ENCODE measurements around the gene PLCB2. TPM values are rescaled to one million over a fixed set of nuclear protein-coding genes. Genes with fewer than 3 reads are reported as not detected.

PLCB2 gene
- total RNA-seq, 1 donor = 0.27 TPM

DNA sequence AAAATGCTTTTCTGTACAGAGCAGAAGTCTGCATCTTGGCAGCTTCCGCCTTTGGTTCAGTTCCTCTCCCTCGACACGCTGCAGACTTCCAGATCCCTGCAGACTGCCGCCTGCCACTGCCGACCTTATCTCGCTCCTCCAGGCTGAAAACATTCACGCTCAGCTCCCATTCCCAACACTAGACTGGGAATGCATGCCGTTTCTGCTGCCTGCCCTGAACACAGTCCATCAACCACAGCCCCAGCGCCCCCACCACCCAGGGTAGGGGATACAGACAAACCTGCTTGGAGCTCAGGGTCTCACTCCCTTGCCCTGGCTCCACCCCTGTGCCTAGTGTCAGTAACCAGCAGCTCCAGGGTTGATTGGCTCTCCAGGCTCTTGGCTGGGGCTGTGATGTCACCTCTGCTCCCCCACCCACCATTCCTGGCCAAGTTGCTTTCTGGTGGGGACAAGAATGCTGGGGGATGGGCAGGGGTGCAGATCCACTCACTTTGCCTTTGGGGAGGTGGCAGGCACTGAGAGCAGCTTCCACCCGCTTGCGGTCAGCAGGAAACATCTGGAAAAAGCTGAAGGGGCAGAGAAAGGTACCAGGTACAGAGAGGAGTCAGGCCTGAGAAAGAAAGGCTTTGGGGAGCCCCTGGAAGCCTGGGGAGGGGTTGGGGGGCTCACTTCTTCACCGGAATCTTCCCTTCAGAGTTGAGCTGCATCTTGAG, 6.1 kb downstream of the PLCB2 start:
- TF ChIP-seq, protein P1, sequence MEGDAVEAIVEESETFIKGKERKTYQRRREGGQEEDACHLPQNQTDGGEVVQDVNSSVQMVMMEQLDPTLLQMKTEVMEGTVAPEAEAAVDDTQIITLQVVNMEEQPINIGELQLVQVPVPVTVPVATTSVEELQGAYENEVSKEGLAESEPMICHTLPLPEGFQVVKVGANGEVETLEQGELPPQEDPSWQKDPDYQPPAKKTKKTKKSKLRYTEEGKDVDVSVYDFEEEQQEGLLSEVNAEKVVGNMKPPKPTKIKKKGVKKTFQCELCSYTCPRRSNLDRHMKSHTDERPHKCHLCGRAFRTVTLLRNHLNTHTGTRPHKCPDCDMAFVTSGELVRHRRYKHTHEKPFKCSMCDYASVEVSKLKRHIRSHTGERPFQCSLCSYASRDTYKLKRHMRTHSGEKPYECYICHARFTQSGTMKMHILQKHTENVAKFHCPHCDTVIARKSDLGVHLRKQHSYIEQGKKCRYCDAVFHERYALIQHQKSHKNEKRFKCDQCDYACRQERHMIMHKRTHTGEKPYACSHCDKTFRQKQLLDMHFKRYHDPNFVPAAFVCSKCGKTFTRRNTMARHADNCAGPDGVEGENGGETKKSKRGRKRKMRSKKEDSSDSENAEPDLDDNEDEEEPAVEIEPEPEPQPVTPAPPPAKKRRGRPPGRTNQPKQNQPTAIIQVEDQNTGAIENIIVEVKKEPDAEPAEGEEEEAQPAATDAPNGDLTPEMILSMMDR (IDR thresholded peaks at IDR 0.05; ENCODE audit: insufficient read depth, low read length) = no peak

DNA sequence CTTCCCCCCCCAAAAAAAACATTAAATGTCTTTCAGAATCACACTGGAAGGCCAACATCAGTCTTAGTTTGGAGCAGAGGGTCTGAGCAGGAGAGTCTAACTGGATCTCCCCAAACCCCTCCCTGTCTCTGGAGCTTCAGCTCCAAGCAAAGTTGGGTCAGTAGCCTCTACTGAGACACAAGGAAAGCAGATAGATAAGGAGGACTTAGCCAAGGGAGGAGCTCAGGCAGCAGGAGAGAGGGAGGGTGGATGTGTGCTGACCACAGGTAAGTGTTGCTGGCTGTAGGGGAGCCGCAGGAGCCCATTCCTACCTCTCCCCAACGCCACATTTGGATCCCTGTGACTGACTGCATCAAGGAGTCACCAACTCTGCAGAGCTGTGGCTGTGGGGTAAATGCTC, 7.0 kb downstream of the PLCB2 start:
- no peak for DNase-seq (ENCODE audit: low read depth)
- TF ChIP-seq, protein P1 (IDR thresholded peaks at IDR 0.05; ENCODE audit: insufficient read depth, low read length) = no peak
- no peak overlapping the region for H3K4me3 ChIP-seq (ENCODE audit: low read depth, low read length)

More for the DNA sequence above, 6.1 kb downstream of the PLCB2 start:
- DNase-seq (ENCODE audit: low read depth) = peak; percentile 24
- H3K4me3 ChIP-seq (ENCODE audit: low read depth, low read length) = no peak overlapping the region

DNA sequence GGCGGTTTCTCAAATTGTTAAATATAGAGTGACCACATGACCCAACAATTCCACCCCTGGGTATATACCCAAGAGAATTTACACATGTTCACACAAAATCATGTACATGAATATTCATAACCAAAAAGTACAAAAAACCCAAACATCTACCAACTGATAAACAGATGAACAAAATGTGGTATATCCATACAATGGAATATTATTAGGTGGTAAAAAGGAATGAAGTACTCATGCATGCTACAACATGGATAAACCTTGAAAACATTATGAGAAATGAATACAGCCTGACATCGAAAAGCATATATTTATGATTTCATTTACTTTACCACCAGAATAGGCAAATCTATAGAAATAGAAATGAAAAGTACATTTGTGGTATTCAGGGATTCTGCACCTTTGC, 7.4 kb downstream of the PLCB2 start:
- H3K4me3 ChIP-seq (ENCODE audit: low read depth, low read length) = no peak overlapping the region
- DNase-seq (ENCODE audit: low read depth) = no peak
- TF ChIP-seq, protein P1 (IDR thresholded peaks at IDR 0.05; ENCODE audit: insufficient read depth, low read length) = no peak

DNA sequence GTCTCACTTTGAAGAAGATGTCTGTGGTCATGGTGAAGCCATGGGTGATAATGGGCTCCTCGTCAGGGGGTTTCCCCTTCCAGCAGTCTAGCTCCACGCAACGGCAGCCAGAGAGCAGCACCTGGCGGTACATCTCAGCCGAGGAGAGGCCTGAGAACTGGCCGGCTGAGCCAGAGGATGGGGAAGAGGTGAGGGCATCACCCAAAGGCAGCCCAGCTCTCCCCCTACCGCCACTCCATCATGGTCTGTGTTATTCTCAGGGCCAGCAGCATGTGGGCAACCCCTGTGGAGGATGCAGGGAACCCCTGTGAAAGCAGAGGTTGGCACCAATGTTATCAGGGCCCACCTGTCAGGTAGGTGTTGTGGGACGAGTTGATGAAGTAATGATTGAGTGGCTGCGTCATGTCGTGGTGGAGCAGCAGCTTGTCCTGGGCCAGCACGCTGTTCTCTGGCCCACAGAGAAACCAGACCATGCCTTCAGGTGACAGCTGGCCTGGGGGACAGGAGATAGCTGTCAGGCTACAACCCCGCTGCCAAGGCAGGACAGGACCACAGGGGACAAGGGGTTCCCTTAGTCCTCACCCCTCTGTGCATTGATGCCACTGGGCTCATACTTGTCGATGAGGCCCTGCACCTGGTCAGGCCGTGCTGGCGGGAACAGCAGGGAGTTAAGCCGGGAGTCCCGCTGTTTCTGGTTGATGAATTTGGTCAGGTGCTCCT, 9.4 kb downstream of the PLCB2 start:
- TF ChIP-seq, protein P1 (IDR thresholded peaks at IDR 0.05; ENCODE audit: insufficient read depth, low read length) = no peak
- no peak overlapping the region for H3K4me3 ChIP-seq (ENCODE audit: low read depth, low read length)
- no peak for DNase-seq (ENCODE audit: low read depth)

DNA sequence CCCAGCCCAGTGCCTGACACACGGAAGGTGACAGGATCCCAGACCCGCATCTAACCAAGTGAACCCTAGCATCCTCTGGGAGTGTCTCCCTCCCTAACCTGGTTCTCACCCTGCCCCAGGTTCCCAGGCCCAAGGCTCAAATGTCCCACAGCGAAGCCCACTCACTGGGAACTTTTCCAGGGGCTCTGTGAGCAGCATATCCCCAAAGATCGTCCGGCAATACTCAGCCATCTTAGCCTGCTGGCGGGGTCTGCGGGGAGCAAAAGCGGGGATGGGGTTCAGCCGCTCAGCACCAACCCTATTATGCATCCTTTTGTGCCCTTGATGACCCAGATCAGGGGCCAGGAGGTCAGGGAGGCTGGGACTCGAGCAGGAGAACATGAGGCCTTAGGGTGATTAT, 10.4 kb downstream of the PLCB2 start:
- H3K4me3 ChIP-seq (ENCODE audit: low read depth, low read length) = no peak overlapping the region
- TF ChIP-seq, protein P1 (IDR thresholded peaks at IDR 0.05; ENCODE audit: insufficient read depth, low read length) = no peak
- no peak for DNase-seq (ENCODE audit: low read depth)

DNA sequence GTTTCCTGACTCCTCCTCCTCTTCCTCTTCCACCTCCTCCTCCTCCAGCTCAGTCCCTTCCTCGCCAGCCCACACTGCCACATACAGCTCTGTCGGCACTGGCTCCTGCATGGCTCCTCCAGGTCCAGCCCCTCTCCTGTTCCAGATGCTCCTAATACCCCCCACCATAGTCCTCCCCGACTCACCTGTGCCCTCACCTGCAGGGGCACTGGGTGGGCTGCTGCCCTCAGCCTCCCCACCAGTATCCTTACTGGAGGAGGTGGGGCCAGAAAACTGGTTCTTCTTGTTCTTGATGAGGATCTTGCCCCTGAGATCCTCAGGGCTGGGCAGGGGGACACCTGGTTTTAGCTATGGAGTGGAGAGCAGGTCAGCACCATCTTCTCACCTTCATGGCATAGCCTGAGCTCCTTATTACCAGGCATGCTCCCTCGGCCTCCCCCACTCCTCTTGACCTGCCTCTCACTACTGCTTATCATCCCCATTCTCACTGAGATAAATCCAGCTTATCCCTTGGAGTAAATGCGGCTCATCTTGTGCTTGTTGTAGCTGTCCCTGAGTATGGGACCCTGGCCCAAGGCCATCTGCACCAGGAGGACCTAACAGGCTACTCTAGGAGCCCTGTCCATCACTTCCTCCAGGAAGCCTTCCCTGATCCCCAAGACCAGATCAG, 11.0 kb downstream of the PLCB2 start:
- TF ChIP-seq, protein P1 (IDR thresholded peaks at IDR 0.05; ENCODE audit: insufficient read depth, low read length) = no peak

More for the DNA sequence above, 11.0 kb downstream of the PLCB2 start:
- no peak for DNase-seq (ENCODE audit: low read depth)
- no peak overlapping the region for H3K4me3 ChIP-seq (ENCODE audit: low read depth, low read length)
